ENCODE data around the gene CDK19. TPM values are rescaled to one million over a fixed set of nuclear protein-coding genes. Genes with fewer than 3 reads are reported as not detected.

The CDK19 gene
- total RNA-seq, 1 experiment from 2014 or later = 11.7 TPM

DNA sequence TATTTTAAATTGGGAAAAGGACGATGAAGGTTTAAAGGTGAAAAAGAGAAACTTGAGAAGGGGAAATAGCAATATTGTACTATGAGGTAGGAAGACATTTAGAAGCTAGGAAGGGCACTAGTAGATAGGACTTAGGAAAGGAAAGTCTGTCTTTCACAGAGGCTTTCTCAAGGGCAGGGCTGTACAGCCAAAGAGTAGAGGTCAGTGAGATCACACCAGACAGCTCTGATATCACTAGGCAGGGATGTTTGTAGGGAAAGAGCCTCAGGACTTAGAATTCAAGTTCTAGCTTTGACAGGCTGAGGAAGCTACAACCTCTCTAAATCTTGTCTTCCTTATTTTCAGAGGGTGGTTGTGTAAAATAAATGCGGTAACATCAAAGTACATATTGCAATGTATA lies 178.5 kb downstream of the CDK19 start:
- H3K36me3 Mint-ChIP-seq = no peaks in the 10 kb centered on the region
- DNase-seq (ENCODE audit: low spot score) (no peak), ATAC-seq (no peak)
- no peaks in the 10 kb centered on the region for H3K27me3 Mint-ChIP-seq (ENCODE audit: low read depth)
- POLR2A ChIA-PET = no interaction called here
- H3K4me3 Mint-ChIP-seq = no peak overlapping the region
- no peak for TF ChIP-seq PRRX2 (CRISPR knock-in tag; IDR thresholded peaks at IDR 0.05)
- H3K4me1 Mint-ChIP-seq = peaks cover 5% of the 10 kb centered on the region
- H3K27ac Mint-ChIP-seq = no peak overlapping the region
- H3K9me3 Mint-ChIP-seq = no peaks in the 10 kb centered on the region
- CTCF ChIA-PET = interaction anchor here (1.0 to 2.0 kb wide), 2 partner anchors 10 to 18 kb away, joined by 3 to 8 read pairs; no protein-coding TSS in a partner anchor

DNA sequence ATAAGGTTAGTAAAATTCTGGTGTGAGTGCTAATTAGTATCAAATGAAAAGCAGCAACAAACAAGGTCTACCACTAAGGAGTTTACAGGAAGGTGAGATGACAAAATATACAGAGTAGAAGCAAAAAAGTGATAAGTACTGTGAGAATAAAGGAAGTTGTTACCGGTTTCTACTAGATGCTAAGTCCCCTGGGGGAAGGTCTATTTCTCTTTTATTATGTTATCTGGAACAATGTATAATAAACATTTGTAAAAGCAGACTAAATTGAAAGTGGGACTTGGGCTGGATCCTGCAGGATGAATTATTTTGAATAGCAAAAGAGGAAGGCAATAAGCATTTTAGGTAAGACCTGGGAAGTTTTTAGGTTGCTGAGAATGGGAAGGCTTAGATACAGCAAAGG lies 180.2 kb downstream of the CDK19 start:
- no peaks in the 10 kb centered on the region for H3K27me3 Mint-ChIP-seq (ENCODE audit: low read depth)

More for the DNA sequence above, 180.2 kb downstream of the CDK19 start:
- POLR2A ChIA-PET = no interaction called here
- TF ChIP-seq, protein P1, sequence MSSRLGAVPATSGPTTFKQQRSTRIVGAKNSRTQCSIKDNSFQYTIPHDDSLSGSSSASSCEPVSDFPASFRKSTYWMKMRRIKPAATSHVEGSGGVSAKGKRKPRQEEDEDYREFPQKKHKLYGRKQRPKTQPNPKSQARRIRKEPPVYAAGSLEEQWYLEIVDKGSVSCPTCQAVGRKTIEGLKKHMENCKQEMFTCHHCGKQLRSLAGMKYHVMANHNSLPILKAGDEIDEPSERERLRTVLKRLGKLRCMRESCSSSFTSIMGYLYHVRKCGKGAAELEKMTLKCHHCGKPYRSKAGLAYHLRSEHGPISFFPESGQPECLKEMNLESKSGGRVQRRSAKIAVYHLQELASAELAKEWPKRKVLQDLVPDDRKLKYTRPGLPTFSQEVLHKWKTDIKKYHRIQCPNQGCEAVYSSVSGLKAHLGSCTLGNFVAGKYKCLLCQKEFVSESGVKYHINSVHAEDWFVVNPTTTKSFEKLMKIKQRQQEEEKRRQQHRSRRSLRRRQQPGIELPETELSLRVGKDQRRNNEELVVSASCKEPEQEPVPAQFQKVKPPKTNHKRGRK (CRISPR knock-in tag; IDR thresholded peaks at IDR 0.05; ENCODE audit: borderline replicate concordance) = no peak
- TF ChIP-seq, protein P2, sequence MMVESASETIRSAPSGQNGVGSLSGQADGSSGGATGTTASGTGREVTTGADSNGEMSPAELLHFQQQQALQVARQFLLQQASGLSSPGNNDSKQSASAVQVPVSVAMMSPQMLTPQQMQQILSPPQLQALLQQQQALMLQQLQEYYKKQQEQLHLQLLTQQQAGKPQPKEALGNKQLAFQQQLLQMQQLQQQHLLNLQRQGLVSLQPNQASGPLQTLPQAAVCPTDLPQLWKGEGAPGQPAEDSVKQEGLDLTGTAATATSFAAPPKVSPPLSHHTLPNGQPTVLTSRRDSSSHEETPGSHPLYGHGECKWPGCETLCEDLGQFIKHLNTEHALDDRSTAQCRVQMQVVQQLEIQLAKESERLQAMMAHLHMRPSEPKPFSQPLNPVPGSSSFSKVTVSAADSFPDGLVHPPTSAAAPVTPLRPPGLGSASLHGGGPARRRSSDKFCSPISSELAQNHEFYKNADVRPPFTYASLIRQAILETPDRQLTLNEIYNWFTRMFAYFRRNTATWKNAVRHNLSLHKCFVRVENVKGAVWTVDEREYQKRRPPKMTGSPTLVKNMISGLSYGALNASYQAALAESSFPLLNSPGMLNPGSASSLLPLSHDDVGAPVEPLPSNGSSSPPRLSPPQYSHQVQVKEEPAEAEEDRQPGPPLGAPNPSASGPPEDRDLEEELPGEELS (CRISPR knock-in tag; IDR thresholded peaks at IDR 0.05) = no peak
- TF ChIP-seq ATF1 (CRISPR knock-in tag; IDR thresholded peaks at IDR 0.05) (no peak), MYBL2 (CRISPR knock-in tag; IDR thresholded peaks at IDR 0.05) (no peak), TCF7 (CRISPR knock-in tag; IDR thresholded peaks at IDR 0.05; ENCODE audit: low read depth) (no peak), CREM (CRISPR knock-in tag; IDR thresholded peaks at IDR 0.05) (no peak), FOXK1 (CRISPR knock-in tag; IDR thresholded peaks at IDR 0.05) (no peak), TP53 (CRISPR knock-in tag; IDR thresholded peaks at IDR 0.05) (no peak), JAZF1 (CRISPR knock-in tag; IDR thresholded peaks at IDR 0.05) (no peak), PRRX2 (CRISPR knock-in tag; IDR thresholded peaks at IDR 0.05) (no peak), RORB (CRISPR knock-in tag; IDR thresholded peaks at IDR 0.05) (no peak)
- TF ChIP-seq, protein P3, sequence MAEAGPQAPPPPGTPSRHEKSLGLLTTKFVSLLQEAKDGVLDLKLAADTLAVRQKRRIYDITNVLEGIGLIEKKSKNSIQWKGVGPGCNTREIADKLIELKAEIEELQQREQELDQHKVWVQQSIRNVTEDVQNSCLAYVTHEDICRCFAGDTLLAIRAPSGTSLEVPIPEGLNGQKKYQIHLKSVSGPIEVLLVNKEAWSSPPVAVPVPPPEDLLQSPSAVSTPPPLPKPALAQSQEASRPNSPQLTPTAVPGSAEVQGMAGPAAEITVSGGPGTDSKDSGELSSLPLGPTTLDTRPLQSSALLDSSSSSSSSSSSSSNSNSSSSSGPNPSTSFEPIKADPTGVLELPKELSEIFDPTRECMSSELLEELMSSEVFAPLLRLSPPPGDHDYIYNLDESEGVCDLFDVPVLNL (CRISPR knock-in tag; IDR thresholded peaks at IDR 0.05; ENCODE audit: borderline replicate concordance, low read depth) = no peak
- TF ChIP-seq, protein P4, sequence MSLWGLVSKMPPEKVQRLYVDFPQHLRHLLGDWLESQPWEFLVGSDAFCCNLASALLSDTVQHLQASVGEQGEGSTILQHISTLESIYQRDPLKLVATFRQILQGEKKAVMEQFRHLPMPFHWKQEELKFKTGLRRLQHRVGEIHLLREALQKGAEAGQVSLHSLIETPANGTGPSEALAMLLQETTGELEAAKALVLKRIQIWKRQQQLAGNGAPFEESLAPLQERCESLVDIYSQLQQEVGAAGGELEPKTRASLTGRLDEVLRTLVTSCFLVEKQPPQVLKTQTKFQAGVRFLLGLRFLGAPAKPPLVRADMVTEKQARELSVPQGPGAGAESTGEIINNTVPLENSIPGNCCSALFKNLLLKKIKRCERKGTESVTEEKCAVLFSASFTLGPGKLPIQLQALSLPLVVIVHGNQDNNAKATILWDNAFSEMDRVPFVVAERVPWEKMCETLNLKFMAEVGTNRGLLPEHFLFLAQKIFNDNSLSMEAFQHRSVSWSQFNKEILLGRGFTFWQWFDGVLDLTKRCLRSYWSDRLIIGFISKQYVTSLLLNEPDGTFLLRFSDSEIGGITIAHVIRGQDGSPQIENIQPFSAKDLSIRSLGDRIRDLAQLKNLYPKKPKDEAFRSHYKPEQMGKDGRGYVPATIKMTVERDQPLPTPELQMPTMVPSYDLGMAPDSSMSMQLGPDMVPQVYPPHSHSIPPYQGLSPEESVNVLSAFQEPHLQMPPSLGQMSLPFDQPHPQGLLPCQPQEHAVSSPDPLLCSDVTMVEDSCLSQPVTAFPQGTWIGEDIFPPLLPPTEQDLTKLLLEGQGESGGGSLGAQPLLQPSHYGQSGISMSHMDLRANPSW (CRISPR knock-in tag; conservative IDR thresholded peaks at IDR 0.05; ENCODE audit: low read depth) = no peak
- TF ChIP-seq, protein P5, sequence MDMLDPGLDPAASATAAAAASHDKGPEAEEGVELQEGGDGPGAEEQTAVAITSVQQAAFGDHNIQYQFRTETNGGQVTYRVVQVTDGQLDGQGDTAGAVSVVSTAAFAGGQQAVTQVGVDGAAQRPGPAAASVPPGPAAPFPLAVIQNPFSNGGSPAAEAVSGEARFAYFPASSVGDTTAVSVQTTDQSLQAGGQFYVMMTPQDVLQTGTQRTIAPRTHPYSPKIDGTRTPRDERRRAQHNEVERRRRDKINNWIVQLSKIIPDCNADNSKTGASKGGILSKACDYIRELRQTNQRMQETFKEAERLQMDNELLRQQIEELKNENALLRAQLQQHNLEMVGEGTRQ (CRISPR knock-in tag; IDR thresholded peaks at IDR 0.05) = no peak
- TF ChIP-seq, protein P6, sequence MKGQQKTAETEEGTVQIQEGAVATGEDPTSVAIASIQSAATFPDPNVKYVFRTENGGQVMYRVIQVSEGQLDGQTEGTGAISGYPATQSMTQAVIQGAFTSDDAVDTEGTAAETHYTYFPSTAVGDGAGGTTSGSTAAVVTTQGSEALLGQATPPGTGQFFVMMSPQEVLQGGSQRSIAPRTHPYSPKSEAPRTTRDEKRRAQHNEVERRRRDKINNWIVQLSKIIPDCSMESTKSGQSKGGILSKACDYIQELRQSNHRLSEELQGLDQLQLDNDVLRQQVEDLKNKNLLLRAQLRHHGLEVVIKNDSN (CRISPR knock-in tag; IDR thresholded peaks at IDR 0.05) = no peak
- peak overlapping the region; percentile 42; the same call in 1 of the 2 replicates for H3K27ac Mint-ChIP-seq
- H3K9me3 Mint-ChIP-seq = no peaks in the 10 kb centered on the region
- H3K4me3 Mint-ChIP-seq = no peak overlapping the region
- CTCF ChIA-PET = no interaction called here
- no peak for DNase-seq (ENCODE audit: low spot score)
- no peaks in the 10 kb centered on the region for H3K36me3 Mint-ChIP-seq
- no peak for ATAC-seq
- peaks cover 5% of the 10 kb centered on the region for H3K4me1 Mint-ChIP-seq

Data from WTC11 (cell line).